ENCODE measurements around the gene INPP5D.
"Not testable (repeated sequence)": the region's sequence is repeated elsewhere in the genome, so short reads cannot be mapped to it uniquely, and the experiment has no call there.

The INPP5D gene

GRCh38 chr2:233178994-233179847, 119.1 kb downstream of the INPP5D start:
- no peak for DNase-seq (ENCODE audit: low read depth)

DNA sequence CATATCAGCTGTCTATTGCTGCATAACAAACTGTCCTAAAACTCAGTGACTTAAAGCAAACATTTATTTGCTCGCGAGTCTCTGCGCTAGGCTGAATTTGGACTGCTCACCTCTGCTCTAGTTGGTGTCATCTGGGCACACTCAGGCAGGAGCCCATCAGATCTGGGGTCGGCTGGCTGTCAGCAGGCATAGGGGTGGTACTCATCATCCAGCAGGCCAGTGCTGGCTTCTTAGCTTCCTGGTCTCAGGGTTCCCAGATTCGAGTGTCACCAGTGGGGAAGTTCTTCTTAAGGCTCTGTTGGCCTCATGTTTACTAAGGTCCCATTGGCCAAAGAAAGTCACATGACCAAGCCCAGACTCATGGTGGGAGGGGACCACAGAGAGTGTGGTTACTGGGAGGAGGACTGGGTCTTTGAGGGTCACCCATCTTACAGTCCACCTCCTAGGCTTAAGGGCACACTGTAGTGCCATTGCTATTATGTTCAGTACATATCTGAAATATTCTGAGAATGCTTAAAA, 119.8 kb downstream of the INPP5D start:
- no peak for DNase-seq (ENCODE audit: low read depth)

GRCh38 chr2:233183869-233184418, 123.8 kb downstream of the INPP5D start:
- DNase-seq (ENCODE audit: low read depth) = no peak

DNA sequence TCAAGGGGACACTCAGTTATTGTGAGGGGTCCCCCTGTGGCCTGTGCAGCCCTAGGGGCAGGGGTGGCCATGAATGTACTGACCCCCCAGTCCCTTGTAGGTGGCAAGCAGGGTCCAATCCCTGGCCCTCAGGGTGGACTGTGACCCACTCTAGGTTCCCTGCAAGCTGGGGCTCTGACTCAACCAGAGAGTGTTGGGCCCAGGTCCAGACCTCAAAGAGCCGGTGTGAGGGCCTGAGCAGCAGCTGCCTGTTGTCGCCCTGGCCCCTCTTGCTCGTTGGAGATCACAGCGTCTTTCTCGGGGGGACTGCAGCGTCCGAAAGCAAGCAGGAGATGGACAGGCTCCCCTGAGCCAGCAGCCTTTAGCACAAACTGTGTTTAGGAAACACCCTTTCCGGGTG, 124.5 kb downstream of the INPP5D start:
- no peak for DNase-seq (ENCODE audit: low read depth)

DNA sequence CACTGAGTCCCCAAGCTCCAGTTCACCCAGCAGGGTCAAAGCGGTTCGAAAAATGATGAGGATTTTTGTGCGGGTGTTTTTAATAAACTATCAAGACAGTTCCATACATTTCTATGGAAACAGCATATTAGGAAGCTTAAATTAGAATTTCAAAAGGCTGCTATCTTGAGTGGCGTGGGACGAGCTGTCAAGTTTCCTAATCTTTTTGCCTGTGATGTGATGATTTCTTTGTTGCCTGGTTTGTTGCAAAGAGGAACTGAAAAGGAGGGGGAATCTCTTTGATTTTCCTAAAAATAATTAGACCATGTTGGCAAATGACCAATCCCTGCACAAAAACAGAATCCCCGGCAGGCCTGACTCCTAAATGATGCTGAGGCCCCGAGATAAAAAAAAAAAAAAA, 125.2 kb downstream of the INPP5D start:
- no peak for DNase-seq (ENCODE audit: low read depth)

- DNase-seq (ENCODE audit: low read depth) = no peak
These were observed 125.8 kb downstream of the INPP5D start for GRCh38 chr2:233185963-233186362.

- DNase-seq (ENCODE audit: low read depth) = no peak
These were observed 126.7 kb downstream of the INPP5D start for GRCh38 chr2:233186851-233187250.

- DNase-seq (ENCODE audit: low read depth) = no peak
These were observed 128.9 kb downstream of the INPP5D start for GRCh38 chr2:233189025-233189424.

GRCh38 chr2:233191016-233191415, 130.9 kb downstream of the INPP5D start:
- DNase-seq (ENCODE audit: low read depth) = not testable (repeated sequence)

- no peak for DNase-seq (ENCODE audit: low read depth)
These were observed 133.6 kb downstream of the INPP5D start for GRCh38 chr2:233193738-233194137.

DNA sequence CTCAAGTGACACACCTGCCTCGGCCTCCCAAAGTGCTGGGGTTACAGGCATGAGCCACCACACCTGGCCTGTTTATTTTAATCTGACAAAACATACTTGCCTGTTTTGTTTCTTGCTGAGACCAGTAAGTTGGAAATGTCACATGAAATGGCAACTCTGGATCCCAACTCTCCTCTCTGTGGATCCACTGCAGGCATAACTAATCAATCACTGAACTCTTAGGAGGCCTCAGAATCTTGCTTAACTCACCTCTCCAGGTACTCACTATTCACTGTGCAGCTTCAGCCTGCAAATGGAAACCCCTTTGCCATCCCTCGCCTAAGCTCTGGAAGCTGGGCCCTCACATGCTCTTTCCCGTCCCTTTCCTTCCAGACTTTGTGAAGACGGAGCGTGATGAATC, 134.9 kb downstream of the INPP5D start:
- DNase-seq (ENCODE audit: low read depth) = no peak

- no peak for DNase-seq (ENCODE audit: low read depth)
These were observed 136.9 kb downstream of the INPP5D start for GRCh38 chr2:233197022-233197421.

- DNase-seq (ENCODE audit: low read depth) = no peak
These were observed 137.9 kb downstream of the INPP5D start for GRCh38 chr2:233198026-233198425.

GRCh38 chr2:233199870-233200269, 139.7 kb downstream of the INPP5D start:
- no peak for DNase-seq (ENCODE audit: low read depth)

- DNase-seq (ENCODE audit: low read depth) = not testable (repeated sequence)
These were observed 140.6 kb downstream of the INPP5D start for GRCh38 chr2:233200790-233201189.

- DNase-seq (ENCODE audit: low read depth) = no peak
These were observed 141.3 kb downstream of the INPP5D start for GRCh38 chr2:233201258-233202013.

DNA sequence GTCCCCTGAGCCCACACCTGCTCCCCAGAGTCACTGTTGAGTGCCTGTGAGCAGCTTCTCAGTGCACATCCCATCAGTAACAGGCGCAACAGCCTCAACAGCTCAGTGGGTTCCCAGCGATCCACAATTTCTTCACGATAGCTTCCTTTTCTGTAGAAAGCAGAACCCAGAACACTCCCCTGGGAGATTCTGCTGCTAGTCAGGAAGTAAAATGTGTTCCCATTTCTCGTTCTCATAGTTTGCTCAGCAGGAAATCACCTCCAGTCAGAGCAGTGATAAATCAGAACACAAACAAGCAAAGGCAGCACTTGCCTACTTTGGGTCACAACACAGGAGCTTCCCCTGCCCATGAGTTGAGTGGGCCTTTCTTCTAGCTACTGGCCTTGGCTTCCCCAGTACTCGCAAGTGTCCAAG, 142.4 kb downstream of the INPP5D start:
- no peak for DNase-seq (ENCODE audit: low read depth)

GRCh38 chr2:233203060-233203459, 142.9 kb downstream of the INPP5D start:
- DNase-seq (ENCODE audit: low read depth) = no peak

GRCh38 chr2:233204286-233204936, 144.3 kb downstream of the INPP5D start:
- DNase-seq (ENCODE audit: low read depth) = no peak

- DNase-seq (ENCODE audit: low read depth) = no peak
These were observed 148.4 kb downstream of the INPP5D start for GRCh38 chr2:233208382-233209116.

DNA sequence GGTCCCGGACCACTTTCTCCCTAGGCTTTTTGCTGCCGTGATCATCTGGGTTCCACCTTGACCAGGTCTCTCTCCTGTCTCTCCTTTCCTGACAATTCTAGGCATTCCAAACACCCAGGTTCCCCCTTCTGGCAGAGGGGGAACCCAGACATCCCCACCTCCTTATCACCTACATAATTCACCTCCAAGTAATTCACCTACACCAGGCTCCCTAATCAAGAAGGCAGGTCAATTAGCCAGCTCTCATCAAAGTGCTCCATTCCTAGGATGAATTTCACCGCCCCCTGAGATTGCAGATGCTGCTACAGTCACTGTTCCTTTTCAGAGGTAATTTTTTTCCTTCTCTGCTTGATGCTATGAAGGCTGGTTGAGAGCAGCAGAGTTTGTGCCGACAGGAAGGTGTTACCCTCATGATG, 149.0 kb downstream of the INPP5D start:
- DNase-seq (ENCODE audit: low read depth) = no peak
